Measurements from ENCODE around the gene TOR4A.

The TOR4A gene

DNA sequence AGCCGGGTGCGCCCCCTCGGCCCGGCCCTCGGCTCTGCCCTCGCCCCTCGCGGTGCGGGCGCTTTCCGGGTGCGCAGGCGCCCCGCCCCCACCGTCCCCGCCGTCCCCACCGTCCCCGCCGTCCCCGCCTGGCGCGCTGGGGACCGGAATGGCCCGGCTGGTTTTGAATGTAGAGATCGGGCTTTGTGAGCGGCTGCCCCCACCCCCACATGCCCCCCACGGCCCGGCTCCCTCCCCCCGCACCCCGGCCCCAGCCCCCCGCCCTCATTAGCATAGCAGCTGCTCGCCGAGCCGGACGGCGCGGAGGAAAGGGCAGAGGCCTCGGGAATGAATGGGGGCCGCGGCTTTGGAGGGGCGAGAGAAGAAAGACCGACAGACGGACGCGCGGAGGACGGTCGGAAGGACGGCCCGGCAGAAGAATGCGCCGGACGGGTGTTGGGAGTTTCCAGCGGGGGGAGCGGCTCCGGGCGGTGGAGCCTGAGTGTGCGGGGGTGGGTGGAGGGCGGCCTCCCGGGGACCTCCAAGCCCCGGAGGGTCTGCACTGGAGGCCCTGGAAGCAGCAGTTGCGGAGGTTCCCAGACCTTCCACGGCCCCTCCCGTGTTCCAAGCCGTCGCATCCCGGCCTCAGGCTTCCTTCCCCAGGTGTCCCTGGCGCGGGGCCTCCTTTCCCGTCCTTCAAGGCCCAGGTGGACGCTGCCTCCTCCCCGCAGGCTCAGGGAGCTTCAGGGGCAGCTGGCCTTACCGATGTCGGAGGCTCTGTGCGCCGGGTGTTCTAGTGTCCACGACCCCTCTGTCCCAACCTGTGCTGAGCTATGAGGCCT lies 18.5 kb downstream of the TOR4A start:
- DNase-seq, result no peak

DNA sequence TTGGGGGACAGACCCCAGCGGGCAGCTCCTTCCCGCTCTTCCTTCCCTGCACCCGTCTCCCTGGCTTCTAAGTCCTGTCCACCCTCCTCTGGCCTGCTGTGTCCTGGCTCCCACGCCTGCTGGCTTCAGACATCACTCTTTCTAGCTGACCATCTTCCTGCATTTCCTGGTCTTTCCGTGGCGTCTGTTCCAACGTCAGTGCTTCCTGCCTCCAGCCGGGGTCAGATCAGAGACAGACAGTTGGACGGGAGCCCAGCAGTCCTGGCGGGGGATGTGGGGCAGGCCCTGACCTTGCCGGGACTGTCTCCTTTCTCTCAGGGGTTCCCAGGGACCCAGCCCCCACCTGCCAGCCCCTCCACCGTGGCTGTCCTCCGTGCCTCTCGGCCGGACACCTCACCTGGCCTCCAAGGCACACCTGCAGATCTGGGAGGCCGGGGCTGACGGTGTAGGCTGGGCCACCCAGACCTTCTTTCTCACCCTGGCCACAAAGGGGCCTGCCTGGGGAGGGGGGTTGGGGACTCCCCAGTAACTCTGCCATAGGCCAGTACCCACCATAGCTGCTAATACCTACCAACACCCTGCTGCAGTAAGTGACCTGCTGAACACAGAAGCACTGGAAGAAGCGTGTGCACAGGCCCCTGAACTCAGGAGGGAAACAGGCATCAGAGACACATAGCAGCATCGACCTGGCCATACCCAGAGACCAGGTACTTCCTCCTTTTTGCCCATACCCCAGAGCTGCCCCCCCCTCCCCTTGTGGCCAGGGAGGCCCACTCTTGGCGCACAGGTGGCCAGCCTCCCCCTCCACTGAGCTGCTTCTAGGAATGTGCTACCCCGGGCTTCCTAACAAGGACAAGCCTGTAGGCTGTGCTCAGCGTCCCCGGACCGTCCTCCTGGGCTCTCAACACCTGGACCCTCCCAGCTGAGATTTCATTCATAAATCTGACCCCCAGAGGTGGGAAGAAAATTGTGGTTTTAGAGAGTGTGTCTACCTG lies 19.4 kb downstream of the TOR4A start:
- DNase-seq, result no peak

DNA sequence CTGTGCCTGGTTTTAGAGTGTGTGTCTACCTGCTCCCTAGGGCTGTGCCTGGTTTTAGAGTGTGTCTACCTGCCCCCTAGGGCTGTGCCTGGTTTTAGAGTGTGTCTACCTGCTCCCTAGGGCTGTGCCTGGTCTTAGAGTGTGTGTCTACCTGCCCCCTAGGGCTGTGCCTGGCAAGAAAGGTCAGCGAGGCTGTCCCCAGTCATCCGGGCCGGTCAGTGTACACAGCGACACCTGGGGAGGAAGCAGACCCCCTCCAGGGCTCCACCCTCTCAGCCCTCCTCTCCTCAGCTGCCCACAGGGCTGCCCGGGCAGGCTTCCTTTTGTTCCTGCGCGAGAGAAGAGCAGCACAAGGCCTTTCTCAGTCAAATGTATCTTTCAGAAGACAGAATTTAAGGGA lies 20.4 kb downstream of the TOR4A start:
- DNase-seq, result no peak

DNA sequence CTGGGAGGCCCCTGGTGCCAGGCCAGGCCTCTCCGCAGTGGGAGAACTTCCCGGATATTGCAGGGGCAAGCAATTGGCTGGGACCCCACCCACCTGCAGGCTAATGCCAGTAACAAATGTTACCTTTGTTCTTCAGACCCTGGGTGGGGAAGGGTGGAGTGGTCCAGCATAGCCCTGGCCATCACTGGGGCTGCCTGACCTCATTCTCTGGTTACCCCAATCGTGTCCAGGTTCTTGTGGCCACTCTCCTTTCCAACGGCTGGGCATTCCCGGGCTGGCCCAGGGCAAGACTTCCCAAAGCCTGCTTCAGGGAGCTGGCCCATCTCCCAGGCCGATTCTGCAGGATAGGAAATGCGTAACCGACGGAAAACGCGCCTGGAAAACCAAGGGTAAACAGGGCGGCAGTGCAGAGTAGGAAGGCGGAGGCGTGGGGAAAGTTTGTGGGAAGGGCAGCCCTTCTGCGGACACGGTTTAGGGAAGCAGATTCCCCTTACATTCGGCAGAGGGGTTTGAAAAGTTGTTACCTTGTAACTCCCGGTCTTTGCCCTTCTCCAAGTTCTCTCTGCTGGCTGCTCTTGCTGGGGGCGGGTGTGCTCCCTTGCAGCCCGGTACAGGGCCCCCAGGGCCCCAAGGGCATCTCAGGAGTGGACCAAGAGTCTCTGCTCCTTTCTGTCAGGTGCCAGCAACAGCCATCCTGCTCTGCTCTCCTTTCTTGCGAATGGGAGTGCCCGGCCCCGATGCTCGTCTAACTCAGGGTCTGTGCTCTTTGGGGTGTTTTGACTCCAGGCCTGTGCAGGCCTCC lies 21.1 kb downstream of the TOR4A start:
- DNase-seq, result no peak

DNA sequence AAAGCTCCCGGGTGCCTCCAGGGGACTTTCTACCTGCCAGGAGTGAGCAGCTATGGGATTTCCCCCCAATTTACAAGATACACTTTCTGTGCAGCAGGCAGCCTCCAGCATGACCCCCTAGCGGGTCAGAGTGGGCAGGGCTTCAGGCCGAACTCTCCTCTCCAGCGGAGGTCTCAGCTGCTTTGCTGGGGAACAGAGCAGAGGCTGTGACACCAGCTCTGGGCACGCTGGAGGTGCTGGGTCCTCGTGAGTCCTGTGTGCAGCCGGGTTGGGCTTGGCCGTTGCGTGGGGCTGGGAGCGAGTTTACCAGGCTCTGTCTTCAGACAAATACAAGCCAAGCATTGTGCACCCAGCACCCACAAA lies 21.7 kb downstream of the TOR4A start:
- no peak for DNase-seq

DNA sequence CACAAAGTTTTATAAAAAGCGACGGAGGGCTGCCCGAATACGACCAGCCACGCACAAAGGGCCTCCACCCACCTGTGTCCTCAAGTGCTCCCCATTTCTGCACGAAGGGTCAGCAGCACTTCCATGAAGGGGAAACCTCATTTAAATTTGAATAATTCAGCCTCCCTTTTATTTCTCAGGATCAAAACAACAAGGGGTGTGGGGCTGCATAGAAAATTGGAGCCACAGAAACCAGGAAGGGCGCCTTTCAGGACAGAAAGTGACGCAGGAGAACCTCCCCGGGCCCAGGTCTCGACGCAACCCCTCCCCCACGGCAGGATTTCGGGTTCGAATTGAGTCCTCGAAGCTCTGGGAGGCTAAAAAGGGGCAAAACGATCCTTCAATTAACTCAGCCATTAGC lies 22.4 kb downstream of the TOR4A start:
- DNase-seq, result no peak

DNA sequence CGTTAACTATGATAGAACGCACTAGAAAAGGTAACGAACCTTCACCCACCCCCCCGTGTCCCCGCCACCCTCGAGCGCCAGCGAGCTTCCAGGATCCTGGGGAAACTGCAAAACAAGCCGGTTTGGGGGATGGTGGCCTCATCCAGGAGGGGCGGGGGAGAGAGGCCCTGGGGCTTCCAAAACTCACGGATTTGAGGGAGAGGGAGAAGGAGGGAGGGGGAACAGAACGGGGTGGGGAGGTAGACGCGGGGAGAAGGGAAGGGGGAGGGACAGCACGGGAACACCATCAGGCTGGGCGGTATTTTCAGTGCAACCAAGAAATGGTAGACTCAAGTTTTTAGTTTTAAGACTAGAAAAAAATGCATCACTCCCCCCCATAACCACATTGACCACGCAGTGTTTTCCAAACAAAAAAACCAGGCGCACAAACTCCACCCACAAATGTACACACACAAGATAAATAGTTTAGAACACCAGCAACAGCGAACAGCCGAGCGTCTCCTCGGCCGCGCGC lies 23.1 kb downstream of the TOR4A start:
- DNase-seq, result no peak

DNA sequence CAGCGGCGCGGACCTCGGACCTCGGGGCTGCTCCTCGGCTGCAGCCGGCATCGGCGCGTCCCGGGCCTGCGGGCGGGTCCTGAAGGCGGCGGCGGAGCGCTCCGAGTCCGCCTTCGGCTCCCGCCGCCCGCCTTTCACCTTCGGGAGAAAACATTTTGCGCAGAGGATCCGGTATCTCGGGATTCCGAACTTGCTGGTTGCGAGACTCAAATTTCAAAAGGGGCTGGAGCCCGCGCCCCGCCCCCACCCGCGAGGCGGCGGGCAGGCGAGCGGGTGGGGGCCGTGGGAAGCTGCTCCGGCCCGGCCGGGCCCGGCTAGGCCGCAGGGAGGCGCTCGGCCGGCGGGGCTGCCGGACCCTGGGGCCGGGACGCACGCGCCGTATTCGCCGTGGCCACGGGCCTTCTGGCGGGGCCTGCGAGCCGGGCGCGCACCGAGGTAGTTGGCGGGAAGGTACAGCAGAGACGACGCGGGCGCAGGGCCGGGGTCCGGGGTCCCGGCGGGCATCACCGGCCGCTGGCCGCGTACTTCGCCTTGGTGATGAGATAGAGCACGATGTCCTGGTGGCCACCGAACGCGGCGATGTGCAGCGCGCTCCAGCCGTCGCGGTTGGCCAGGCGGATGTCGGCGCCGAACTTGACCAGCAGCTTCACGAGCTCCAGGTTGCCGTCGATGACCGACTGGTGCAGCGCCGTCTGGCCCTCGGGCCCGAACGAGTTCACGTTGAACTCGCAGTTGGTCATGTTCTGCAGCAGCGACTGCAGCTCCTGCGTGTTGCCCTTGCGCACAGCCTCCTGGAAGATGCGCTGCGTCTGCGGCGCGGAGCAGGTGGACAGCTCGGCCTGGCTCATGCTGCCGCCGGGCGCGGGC lies 23.8 kb downstream of the TOR4A start:
- peak; percentile 33 to 75 (median 43) for DNase-seq

DNA sequence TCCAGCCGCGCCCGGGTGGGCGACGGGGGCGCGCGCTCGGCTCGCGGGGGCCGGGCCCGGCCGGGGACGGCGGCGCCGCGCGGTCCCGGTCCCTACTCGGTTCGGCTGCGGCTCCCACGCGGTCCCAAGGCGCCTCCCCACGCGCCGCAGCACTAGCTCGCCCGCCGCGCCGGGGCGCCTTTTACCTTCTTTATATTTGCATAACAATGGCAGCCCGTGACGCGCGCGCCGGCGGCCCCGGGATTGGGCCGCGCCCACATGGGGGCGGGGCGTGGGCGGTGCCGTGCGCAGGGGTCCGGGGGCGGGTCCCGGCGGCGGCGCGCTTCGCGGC lies 24.6 kb downstream of the TOR4A start, which contains the start of gene NRARP:
TSS of gene NRARP (minus strand) at position 154 of the 331 bp plus-strand sequence. CDS start 343 bp downstream, outside the sequence.
- DNase-seq, result peak; percentile 91 to 99 (median 95)

DNA sequence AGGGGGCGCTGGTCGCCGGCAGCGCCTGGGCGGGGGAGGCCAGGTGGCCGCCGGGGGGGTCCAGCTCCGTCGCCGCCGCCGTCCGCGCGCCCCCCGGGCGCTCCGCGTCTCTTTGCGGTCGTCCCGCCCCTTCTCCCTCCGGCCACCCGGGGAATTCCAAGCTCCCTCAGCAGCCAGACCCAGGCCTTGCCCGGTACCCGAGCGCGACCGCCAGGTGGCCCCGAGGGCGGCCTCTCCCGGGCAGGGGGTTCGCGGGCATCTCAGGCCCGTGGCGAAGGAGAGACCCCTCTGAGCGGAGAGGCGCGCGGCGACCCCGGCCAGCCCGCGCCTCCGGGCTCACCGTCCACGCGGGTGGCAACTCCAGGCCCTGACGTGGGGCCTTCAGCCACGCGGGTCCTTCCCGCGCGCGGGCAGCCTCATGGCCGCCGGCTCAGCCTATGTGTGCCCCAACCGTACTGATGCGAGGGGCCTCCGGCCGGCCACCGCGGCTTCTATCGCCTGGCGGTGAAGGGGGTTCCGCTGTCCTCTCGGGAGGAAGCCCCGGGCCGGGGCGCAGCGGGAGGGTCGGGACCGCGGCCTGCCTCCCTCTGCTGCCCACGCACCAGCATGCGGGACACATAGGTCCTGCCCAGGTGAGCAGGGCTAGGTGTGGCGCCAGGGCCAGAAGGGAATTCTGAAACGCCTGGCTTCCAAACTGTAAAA lies 25.1 kb downstream of the TOR4A start:
- DNase-seq, result peak in 1 of 3 donors; percentile 75

DNA sequence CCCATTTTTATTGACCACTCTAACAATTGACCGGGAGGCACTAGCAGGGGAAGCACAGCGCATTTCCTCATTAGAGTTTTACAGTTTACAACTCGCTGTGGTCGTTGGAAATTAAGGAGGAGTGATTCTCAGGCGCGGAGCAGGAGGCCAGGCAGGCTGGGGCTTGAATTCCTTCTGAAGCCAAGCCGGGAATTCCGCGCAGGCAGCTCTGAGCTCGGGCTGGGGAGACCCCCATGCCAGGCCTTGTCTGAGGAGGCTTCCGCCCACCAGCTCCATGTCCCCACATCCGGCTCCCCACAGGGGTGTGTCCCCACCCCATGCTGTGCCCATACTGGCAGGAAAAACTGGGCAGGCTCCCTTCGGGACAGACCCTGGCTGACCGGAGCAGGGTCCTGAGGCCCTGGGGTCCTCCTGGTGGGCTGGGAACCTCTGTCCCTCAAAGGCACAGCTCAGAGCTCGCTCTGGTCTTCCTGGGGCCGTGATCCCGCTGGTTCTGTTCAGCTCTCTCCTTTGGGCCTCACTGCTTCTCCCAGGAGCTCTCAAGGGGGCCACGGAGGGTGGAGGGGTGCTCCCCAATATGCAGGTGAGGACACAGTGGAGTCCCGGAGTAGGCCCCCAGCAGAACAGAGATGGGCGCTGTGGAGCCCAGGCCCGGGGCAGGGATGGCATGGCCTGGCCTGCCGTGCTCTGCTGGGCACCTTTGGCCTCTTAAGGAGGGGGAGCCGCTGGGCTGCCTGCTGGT lies 25.8 kb downstream of the TOR4A start:
- DNase-seq, result peak in 1 of 3 donors; percentile 23

DNA sequence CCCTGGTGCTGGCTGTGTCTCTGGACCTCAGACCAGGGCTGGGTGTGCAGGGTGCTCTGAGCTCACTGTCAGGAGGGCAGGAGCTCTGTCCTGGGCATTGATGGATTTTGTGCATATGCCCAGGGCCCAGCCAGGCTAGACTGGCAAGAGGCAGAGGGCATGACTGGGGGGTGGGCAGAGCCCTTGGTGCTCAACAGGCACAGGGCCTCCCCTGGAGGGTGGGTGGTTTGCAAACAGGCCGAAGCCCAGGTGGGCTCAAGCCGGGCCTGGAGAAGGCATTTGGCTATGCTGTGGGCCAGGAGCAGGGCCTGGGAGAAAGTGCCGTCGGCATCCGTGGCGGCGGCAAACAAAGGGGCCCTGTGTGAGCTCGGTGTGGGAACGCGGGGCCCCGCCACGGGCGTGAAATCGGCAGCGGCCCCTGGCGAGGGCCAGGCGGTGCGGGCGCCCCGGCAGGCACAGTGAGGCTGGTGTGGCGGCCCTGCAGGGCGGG lies 26.4 kb downstream of the TOR4A start:
- DNase-seq, result no peak

DNA sequence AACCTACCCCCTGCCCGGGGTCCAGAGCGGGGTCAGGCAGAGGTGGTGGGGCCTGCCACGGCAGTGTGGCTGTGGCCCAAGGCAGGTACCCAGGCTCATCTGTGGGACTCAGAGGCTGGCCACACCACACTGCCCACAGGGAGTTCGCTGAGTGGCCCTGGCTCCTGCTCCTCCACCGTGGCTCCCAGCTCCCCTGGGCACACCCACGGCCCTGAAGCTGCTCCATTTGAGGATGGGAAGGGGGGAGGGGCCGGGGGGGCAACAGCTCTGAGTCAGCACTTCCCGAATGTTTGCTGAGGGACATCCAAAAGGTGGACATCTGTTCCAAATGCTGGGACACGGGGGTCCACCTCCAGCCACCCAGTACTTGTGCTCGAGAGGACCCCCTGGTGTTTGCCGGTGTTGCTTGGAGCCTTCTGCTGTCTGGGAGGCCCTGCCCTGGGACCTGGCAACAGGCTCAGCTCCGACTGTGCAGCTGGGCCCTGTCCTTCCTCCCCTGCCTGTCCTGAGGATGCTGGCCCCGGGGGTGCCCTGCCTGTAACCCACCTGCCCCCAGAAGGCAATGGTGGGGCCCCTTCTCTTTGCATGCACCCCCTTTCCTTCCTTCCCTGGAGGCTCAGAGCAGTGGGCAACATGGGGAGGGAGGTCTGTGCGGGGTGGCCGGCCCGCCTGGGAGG lies 27.0 kb downstream of the TOR4A start:
- no peak for DNase-seq

DNA sequence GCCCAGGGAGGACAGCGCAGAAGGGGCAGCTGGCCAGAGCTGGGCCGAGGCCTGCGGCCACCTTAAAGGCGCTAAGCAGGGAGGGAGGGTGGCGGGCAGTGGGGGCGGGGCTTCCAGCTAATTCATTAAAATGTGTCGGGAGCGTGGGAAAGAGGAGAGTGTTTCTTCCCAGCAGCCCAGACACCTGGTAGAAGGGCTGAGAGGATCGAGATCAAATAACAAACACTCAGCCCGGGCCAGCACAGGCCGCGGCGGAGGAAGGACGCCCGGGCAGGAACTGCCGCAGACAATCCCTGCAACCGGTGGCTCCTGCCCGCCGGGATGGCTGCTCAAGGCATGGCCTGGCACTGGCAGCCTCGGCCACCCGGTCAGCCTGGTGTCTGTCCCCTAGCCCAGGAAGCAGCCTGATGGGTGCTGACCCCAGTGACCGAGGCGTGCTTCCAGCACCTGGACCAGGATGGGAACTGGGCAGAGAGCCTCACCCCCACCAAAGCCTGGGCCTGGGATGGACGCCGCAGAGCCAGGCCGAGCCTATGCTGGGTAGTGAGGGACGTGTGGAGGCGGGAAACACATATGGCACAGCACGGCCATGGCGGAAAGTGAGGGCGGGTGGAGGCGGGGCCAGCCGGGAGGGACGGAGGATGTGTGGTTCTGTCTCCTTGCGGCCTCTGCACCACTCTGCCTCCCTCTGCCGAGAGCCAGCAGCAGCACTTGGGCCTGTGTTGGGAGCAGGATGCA lies 27.7 kb downstream of the TOR4A start:
- DNase-seq, result peak; percentile 60 to 75 (median 72)

DNA sequence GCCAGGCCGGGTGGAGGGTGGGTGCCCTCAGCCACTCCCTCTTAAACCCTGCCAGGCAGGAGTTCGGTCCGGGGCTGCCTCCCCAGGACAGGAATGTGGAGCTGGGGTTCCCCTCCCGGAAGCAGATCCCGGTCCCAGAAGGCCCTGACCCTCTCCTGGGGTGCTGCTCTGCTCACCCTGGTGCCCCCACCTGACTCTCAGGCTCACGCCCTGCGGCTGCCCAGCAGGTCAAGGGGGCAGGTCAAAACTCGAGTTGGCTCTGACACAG lies 28.2 kb downstream of the TOR4A start:
- no peak for DNase-seq

DNA sequence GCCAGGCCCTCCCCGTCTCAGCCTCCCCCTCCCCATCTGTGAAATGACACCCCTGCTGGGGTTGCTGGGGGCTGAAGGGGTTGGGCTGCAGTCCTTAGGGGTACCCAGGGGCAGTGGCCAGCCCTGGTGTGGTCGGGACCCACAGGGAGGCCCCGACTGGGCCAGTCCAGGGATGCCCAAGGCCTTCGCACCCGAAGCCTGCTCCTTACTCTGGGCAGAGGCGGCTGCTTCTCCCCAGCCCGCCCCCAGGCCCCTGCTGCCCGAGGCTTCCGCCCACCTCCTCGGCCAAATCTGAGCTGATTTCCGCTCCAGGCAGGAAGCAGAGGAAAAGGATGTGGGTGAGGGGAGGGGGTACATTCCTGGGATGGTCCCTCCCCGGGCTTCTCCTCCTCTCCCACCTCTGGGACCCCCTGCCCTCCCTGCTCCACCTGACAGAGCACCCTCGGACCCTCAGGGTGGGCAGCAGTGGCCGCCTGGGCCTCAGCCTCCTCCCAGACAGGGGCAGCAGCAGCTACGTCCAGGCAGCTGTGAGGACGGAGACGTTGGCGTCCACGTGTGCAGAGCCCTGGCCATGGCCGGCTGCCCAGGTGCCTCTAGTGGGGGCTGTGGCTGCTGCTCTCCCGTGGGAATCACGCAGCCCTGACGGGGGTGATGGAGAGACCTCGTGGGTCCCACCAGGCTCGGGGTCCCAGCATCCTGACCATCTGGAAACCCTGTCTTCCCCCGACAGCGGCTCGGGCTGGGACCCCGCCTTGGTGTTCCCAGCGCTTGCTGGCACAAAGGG lies 28.7 kb downstream of the TOR4A start:
- DNase-seq, result peak in 1 of 3 donors; percentile 27

DNA sequence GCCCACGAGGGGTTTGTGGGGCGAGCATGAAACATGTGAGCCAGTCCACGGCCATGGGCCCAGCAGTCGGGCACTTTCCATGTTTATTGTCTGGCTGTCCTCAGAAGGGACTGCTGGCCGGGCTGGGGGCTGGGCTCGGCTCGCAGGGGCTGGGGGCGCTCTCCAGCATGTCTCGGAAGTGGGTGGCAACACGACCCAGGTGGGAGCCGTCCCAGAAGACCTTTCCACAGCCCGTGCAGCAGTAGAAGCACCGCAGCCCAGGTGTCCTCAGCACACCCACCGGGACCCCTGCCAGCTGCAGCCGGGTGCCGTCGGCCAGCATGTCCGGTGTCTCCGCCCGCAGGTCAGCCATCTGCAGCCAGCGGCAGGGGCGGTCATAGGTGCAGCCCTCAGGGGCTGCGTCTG lies 29.3 kb downstream of the TOR4A start:
- DNase-seq, result no peak

Measured in suppressor macrophage treated with lipopolysaccharide for 1 hour (primary cell).